H7 (cell line): ENCODE data around the gene MAPK13. TPM values are rescaled to one million over a fixed set of nuclear protein-coding genes. Genes with fewer than 3 reads are reported as not detected.
"Not testable (repeated sequence)": the region's sequence is repeated elsewhere in the genome, so short reads cannot be mapped to it uniquely, and the experiment has no call there.

Experiments used
- DNase-seq: peaks from one replicate; pipeline ENCODE4 v3.0.0; 2012
- H3K27me3 ChIP-seq: 2 replicates; pipeline ENCODE4 v1.6.0; 2011; ENCODE audit warnings: mild to moderate bottlenecking, low read length; ENCODE audit not compliant: control insufficient read depth, insufficient read depth
- H3K36me3 ChIP-seq: replicated peaks from 2 replicates; pipeline ENCODE4 v1.5.1; 2011; ENCODE audit warnings: low read length; ENCODE audit not compliant: control insufficient read depth, insufficient read depth
- H3K4me3 ChIP-seq: 2 replicates; pipeline ENCODE4 v1.5.1; 2011; ENCODE audit warnings: low read depth, mild to moderate bottlenecking, control low read depth, low read length, moderate library complexity; ENCODE audit not compliant: insufficient read depth
- total RNA-seq: library from RNA; depleted of rRNA; stranded (reverse); fragments of >200 nt; shearing (Covaris generic); gene quantifications from 2 replicates; pipeline ENCODE4 v1.2.3, GENCODE V29; 2014; rRNA removed

The MAPK13 gene
- 3.2 TPM in 2 replicates for total RNA-seq

DNA sequence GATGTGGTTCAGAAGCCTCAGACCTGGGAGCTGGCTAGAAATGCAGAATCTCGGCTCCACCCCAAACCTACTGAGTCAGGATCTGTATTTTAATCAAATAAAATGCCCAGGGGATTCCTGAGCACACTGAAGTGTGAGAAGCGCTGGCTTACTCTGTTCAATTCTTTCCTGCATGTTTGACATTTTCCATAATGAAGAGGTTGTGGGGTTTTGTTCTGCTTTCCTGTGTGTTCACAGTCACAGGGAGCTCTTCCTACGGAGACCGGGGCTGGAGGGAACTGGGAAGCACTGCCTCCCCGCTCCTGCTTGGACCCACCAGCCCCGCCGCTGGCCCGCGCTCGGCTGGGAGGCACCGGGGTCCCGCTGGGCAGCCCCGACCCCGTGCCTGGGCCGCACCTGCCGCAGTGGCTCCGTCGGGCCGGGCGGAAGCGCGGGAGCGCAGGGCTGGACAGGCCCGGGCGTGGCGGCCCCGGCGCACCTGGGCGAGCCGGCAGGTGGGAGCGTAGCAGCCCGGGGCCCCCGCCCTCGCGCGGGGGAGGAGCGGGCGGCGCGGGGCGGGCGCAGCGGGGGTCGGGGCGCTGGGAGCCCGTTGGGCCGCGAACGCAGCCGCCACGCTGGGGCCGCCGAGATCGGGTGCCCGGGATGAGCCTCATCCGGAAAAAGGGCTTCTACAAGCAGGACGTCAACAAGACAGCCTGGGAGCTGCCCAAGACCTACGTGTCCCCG is at the start of gene MAPK13:
TSS of gene MAPK13 (plus strand) at position 573 of the 726 bp plus-strand sequence. CDS start at position 643, 70 bp downstream.
- H3K4me3 ChIP-seq, result peak within 1 kb of the TSS; percentile 50
- peak; percentile 92 for DNase-seq
- no peaks in the 10 kb centered on the region; the same call in 1 of the 2 replicates for H3K36me3 ChIP-seq
- H3K27me3 ChIP-seq, result peaks cover 8% of the 10 kb centered on the region

DNA sequence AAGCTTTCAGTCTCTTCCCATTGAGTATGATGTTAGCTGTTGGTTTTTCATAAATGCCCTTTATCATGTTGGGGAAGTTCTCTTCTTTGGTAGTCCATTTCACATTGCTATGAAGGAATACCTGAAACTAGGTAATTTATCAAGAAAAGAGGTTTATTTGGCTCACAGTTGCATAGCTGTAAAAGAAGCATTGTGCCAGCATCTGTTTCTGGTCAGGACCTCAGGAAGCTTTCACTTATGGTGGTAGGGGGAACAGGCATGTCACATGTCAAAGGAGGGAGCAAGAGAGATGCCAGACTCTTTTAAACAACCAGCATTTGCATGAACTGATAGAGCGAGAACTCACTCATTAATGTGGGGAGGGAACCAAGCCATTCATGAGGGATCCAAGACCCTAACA is 48.0 kb upstream of the MAPK13 start:
- no peak for DNase-seq
- no peak overlapping the region for H3K4me3 ChIP-seq
- no peaks in the 10 kb centered on the region for H3K27me3 ChIP-seq
- H3K36me3 ChIP-seq, result peaks cover 7% of the 10 kb centered on the region

DNA sequence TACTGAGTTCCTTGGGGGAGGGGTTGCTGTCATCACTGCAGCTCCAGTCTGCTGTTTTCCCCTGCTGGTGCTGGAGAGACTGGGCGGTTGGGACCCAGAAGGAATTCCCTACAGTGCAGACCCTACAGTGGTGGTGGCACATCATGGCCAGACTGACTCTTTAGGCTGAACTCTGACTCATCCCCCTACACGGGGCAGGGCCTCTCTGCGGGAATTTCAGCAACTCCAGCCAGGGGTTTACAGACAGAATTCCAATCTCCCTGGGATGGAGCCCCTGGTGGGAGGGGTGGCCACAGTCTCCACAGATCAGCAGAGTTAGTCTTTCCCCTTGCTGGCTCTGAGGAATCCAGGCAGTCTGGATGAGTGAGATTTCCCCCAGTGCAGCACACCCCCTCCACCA is 46.9 kb upstream of the MAPK13 start:
- H3K36me3 ChIP-seq, result peaks cover 7% of the 10 kb centered on the region
- no peak for DNase-seq
- H3K27me3 ChIP-seq, result no peaks in the 10 kb centered on the region
- H3K4me3 ChIP-seq, result no peak overlapping the region

DNA sequence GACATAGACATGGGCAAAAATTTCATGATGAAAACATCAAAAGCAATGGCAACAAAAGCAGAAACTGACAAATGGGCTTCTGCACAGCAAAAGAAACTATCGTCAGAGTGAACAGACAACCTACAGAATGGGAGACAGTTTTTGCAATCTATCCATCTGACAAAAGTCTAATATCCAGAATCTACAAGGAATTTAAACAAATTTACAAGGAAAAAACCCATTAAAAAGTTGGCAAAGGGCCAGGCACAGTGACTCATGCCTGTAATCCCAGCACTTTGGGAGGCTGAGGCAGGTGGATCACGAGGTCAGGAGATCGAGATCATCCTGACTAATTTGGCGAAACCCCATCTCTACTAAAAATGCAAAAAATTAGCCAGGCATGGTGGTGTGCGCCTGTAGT is 42.1 kb upstream of the MAPK13 start:
- not testable (repeated sequence) for DNase-seq, H3K36me3 ChIP-seq, H3K27me3 ChIP-seq, H3K4me3 ChIP-seq

DNA sequence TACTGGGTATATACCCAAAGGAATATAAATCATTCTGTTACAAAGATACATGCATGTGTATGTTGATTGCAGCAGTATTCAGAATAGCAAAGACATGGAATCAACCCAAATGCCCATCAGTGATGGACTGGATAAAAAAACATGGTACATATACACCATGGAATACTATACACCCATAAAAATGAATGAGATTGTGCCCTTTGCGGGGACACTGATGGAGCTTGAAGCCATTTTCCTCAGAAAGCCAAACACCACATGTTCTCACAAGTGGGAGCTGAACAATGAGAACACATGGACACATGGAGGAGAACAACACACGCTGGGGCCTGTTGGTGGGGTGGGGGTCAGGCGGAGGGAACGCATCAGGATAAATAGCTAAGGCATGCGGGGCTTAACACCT is 41.3 kb upstream of the MAPK13 start:
- no peak overlapping the region for H3K4me3 ChIP-seq
- no peak for DNase-seq
- no peaks in the 10 kb centered on the region; the same call in 1 of the 2 replicates for H3K36me3 ChIP-seq
- no peaks in the 10 kb centered on the region for H3K27me3 ChIP-seq

DNA sequence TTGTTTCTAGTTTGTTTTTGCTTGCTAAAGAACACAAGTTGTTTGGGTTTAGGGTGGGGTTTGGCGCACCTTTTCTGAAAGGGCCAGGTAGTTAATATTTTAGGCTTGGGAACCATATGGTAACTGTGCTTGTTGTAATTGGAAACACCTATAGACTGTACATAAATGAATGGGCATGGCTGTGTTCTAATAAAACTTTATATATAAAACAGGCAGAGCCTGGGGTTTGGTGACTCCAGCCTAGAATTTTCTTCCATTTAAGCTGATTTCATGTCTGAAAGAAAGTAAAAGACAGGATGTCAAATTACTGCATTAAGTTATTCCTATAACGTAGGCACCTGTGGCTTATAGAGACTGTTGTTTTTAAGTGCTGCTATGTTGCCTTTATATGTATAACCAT is 36.1 kb upstream of the MAPK13 start:
- DNase-seq, result no peak
- no peak overlapping the region for H3K4me3 ChIP-seq
- H3K36me3 ChIP-seq, result peaks cover 2% of the 10 kb centered on the region
- no peaks in the 10 kb centered on the region for H3K27me3 ChIP-seq

DNA sequence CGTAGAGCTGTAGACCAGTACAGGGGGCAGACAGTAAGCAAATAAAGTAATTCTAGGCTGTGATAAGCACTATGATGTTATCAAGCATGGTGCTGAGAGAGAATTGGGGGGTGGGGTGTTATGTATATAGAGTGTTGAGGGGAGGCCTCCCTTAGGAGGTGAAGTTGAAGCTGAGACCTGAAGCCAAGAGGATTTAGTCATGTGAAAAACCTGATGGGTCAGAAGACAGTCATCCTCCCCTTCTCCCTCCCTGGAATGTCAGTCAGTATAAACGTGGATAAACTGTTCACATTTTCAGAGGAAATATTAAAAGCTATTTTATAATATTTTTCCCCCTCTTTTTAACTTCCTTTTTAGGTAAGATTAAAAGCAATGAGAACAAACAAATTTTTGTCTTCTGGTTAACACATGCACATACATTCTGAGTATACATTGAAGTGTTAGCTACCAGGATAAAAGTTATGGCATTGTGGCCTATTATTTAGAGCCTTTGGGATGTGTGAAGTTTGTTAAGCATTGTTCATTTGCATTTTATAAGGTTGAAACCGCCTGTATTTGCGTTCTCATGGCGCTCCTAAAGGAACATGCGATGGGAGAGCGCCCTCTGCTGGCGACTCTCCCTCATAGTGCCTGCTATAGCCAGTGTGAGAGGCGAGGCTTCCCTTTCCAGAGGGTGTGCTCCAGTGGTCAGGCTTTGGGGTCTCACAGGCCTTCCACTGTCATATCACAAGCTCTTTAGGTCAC is 35.4 kb upstream of the MAPK13 start:
- no peaks in the 10 kb centered on the region for H3K27me3 ChIP-seq
- DNase-seq, result peak; percentile 68
- peaks cover 2% of the 10 kb centered on the region for H3K36me3 ChIP-seq
- H3K4me3 ChIP-seq, result no peak overlapping the region

DNA sequence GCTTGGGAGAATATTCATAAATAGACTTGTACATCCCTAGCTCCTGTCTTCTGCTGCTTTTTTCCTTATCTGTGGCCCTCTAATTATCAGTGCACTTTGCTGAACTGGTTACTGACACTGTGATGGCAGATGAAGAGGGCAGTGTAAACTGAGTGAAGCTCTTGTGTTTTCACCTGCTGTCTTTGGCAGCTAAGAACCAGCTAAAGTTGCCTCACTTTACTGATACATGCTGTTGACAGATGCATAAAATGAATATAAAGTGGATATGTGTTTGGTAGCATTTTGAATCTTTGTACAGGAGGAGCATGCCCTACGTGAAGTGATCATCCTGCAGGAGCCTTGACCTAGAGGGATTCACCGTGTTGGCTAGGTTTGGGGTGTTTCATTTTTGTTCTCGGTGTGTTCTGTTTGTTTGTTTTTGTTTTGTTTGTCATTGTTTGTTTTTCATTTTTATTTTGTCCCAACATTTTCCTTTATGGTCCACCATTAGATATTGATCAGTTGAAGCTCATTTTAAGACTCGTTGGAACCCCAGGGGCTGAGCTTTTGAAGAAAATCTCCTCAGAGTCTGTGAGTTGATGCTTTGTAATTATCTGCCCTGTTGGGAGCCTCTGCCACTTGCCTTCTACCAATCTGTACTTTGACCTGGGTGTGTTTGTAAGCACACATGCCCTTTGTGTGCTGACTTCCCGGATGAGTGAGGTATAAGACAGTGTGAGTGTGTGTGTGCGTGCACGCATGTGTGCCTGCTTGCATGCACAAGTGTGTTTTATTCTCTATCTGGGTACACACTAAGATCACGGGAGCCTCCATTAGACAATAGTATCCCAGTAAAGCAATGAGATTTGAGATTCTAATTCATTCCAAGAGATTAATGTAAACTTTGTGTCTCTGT is 34.6 kb upstream of the MAPK13 start:
- H3K4me3 ChIP-seq, result no peak overlapping the region
- DNase-seq, result no peak
- H3K27me3 ChIP-seq, result no peaks in the 10 kb centered on the region
- H3K36me3 ChIP-seq, result peaks cover 2% of the 10 kb centered on the region

DNA sequence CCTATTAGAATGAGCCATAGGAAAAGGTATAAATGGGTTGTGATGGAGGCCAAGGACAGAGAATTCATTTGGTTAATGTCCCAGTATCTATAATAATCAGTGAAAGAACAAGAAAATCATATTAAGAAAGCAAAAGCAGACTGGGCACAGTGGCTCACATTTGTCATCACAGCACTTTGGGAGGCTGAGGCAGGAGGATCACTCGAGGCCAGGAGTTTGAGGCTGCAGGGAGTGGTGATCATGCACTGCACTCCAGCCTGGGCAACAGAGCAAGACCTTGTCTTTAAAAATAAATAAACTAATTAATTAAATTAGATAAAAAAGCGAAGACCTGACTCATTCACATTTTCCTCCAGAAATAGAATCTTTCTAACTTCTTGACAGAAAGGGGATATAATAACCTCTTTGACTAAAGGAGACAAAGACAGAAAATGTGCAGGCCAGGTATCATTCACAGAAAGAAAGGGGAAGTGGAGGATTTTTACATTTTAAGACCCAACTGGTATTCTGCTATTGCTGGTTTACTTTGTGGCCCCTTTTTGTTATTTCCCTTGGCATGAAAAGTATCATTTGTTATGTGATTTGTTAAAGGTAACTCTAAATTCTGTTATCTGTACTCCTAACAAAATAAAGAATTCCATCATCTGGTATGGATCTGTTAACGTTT is 31.9 kb upstream of the MAPK13 start:
- H3K27me3 ChIP-seq, result no peaks in the 10 kb centered on the region
- H3K4me3 ChIP-seq, result no peak overlapping the region
- H3K36me3 ChIP-seq, result peaks cover 2% of the 10 kb centered on the region
- DNase-seq, result no peak

DNA sequence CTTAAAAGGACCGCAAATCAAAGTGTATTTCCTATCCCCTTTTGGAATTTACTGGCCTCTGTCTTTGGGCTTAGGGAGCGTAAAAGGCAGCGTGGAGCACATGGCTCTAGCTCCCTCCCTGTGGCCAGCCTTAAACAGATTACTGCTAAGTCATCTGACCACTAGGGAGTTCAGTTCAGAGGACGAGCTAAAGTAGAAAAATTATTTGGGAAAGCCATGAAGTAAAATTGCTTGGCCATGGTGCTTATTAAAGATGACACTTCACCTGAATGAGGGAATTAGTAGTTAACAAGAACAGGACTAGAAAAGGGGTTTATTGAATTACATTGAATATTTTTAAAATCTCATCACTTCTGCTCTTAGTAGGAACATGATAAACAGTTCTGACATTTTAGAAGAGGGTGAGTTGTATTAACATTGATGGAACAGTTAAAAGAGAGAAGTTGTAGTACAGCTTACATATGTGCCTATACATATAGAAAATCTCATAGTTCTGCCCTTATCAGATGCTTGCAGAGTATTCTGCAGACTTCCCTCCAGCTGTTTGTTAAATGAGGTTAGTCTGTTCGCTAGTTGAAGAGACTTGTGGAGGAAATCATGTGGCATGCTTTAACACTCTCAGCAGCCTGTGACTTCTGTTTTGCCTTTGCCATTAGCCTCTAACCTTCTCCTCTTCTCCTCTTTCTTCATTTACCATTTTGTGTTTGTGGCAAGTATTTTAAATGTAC is 31.2 kb upstream of the MAPK13 start:
- DNase-seq, result peak; percentile 33
- no peak overlapping the region for H3K4me3 ChIP-seq
- peaks cover 2% of the 10 kb centered on the region for H3K36me3 ChIP-seq
- no peaks in the 10 kb centered on the region for H3K27me3 ChIP-seq

DNA sequence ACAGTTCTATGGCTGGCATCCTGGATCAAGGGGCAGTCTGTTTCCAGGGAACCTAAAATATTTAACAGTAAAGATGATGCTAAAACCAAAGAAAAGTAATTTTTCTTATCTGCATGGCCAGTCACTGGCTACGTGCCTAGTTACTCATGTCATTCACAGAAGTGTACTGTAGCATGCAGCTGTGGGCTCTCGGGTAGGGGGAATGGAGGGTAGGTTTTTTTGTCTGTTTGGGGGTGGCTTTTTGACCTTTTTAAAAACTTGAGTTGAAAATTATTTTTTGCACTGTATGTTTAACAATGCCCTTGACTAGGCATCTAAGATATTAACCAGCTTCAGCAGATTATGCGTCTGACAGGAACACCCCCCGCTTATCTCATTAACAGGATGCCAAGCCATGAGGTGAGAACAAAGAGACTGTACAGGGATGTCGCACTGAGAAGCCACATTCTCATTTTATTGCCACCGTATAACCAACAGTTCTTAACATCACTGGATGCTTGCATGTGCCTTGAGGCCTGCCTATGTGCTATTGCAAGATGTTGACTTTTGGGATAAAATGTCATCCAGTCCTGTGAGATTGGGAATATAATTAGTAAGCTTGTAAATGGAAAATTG is 30.3 kb upstream of the MAPK13 start:
- no peak overlapping the region for H3K4me3 ChIP-seq
- peaks cover 4% of the 10 kb centered on the region for H3K36me3 ChIP-seq
- no peaks in the 10 kb centered on the region for H3K27me3 ChIP-seq
- no peak for DNase-seq

DNA sequence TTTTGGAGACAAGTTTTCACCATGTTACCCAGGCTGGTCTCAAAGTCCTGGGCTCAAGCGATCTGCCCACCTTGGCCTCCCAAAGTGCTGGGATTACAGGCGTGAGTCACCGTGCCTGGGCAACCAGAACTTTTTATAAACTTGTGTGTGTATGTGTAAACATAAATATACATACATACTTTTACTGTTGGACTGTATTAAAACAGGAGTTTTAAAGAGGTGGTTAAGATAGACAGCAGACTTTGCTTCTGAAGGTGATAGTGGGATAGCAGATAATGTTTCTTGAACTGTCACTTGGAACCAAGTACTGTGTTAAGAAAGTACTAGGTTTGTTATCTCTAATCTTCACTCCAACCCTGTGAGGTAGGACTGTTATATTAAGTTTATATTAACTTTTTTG is 28.6 kb upstream of the MAPK13 start:
- DNase-seq, result no peak
- no peak overlapping the region for H3K4me3 ChIP-seq
- H3K36me3 ChIP-seq, result peaks cover 2% of the 10 kb centered on the region
- H3K27me3 ChIP-seq, result no peaks in the 10 kb centered on the region

DNA sequence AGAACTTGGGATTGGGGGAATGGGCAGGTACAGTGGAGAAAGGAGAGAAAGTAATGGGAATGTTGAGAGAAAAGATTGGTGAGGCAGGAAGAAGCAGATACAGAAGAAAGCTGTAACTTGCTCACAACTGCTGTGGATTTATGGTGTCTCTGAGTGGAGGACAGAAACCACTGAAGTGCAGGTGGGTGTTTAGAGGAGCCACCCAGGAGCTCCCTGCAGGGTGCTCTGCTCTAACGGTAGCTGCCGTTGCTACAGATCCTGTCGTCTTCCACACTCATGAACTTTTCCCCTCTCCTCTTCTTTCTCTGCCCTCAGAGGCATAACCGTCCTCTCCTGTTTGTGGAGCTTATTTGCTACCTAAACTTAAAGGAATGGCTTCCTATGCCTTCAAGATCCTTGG is 27.5 kb upstream of the MAPK13 start:
- peaks cover 4% of the 10 kb centered on the region for H3K36me3 ChIP-seq
- H3K27me3 ChIP-seq, result no peaks in the 10 kb centered on the region
- no peak for DNase-seq
- no peak overlapping the region for H3K4me3 ChIP-seq
